M059J (cell line): ENCODE measurements around the gene NDUFA11. TPM values are rescaled to one million over a fixed set of nuclear protein-coding genes. Genes with fewer than 3 reads are reported as not detected.
"Not testable (repeated sequence)": the region's sequence is repeated elsewhere in the genome, so short reads cannot be mapped to it uniquely, and the experiment has no call there.

Source experiments
- DNase-seq: peaks from one replicate; pipeline ENCODE4 v3.0.0-alpha.2; 2012; ENCODE audit warnings: low read depth
- total RNA-seq: library from RNA; depleted of rRNA; stranded (reverse); fragments of >200 nt; shearing (Covaris generic); gene quantifications from 2 replicates; pipeline ENCODE4 v1.2.3, GENCODE V29; 2014

NDUFA11 gene
- total RNA-seq, 1 experiment from 2014 or later: 328 TPM

DNA sequence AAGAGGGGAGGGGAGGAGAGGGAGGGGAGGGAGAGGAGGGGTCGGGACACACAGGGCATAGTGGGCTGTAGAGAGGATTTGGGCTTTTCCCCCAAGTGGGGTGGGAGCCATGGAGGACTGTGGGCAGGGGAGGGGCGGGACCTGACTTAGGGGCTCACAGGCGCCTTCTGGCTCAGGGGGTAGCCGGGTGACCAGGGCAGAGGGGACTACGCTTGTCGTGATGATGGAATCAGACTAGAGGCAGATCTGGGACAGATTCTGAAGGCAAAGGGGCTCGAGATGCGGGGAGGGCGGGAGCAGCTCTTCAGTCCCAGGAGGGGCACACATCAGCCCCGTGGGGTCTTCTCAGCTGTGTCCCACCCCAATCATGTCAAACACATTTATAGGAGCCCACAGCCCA lies 13.5 kb downstream of the NDUFA11 start:
- no peak for DNase-seq

GRCh38 chr19:5889288-5889971 lies 14.2 kb downstream of the NDUFA11 start:
- DNase-seq: no peak

DNA sequence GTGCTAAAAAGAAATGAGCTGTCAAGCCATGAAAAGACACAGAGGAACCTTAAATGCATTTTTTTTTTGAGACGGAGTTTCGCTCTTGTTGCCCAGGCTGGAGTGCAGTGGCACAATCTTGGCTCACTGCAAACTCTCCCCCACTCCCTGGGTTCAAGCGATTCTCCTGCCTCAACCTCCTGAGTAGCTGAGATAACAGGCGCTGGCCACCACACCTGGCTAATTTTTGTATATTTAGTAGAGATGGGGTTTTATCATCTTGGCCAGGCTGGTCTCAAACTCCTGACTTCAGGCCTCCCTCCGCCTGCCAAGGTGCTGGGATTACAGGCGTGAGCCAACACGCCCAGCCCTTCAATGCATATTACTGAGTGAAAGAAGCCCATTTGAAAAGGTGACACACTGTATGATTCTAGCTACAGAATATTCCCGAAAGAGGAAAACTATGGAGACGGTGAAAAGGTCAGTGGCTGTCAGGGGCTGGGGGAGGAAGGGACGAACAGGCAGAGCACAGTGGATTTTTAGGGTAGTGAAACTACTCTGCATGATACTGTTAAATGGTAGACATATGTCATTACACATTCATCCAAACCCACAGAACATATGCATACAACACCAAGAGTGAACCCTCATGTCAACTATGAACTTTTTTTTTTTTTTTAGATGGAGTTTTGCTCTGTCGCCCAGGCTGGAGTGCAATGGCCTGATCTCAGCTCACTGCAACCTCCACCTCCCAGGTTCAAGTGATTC lies 19.4 kb downstream of the NDUFA11 start:
- not testable (repeated sequence) for DNase-seq

GRCh38 chr19:5883157-5883873 lies 20.3 kb downstream of the NDUFA11 start:
- peak; percentile 53 for DNase-seq

DNA sequence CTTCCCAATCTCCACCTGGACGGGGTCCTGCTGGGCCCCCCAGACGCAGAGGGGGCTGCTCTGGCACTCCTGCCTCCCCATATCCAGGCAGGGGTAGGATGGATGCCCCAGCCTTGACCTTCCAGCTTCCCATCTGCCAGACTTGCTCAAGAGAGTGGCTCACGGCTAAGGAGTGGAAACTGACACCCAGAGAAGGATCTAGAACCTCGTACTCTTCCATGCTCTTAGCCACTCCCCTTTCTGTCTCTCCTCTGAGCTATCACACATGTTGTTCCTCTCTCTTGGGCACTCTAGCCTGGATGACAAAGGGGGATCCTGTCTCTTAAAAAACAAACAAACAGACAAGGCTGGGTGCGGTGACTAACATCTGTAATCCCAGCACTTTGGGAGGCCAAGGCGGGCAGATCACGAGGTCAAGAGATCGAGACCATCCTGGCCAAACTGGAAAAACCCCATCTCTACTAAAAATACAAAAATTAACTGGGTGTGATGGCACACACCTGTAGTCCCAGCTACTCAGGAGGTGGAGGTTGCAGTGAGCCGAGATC lies 21.1 kb downstream of the NDUFA11 start:
- DNase-seq: no peak

DNA sequence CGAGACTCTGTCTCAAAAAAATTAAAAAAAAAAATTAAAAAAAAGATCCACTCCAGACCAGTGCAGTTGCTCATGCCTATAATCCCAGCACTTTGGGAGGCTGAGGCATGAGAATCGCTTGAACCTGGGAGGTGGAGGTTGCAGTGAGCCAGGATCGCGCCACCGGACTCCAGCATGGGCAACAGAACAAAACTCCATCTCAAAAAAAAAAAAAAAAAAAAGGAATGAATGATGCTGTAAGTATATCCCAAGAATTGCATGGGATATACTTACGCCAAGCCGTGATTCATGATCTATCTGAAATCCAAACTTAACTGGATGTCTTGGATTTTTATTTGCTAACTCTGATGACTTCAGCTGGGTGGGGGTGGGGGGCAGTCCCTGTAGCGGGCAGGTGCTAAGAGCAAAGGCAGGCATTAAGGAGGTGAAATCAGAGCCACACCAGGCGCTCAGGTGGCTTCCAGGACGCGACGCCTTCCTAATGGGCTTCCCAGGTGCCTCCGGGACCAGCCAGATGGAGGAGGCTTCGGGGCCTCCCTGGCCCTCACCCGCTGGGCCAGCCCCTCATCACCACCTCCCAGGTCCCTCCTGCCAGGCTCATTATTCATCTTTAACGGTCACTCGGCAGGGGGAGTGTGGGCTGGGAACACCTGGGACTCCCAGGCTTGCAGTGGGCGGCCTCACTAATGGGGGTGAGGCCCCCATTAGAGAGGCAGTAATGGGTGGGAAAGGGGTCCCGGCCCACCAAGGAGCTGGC lies 21.9 kb downstream of the NDUFA11 start:
- no peak for DNase-seq

- DNase-seq: peak; percentile 58
These were observed 22.9 kb downstream of the NDUFA11 start for GRCh38 chr19:5880604-5881078.

- no peak for DNase-seq
These were observed 23.4 kb downstream of the NDUFA11 start for GRCh38 chr19:5880196-5880595.

GRCh38 chr19:5877882-5878281 lies 25.7 kb downstream of the NDUFA11 start:
- no peak for DNase-seq

GRCh38 chr19:5877427-5877826 lies 26.2 kb downstream of the NDUFA11 start:
- DNase-seq: no peak

DNA sequence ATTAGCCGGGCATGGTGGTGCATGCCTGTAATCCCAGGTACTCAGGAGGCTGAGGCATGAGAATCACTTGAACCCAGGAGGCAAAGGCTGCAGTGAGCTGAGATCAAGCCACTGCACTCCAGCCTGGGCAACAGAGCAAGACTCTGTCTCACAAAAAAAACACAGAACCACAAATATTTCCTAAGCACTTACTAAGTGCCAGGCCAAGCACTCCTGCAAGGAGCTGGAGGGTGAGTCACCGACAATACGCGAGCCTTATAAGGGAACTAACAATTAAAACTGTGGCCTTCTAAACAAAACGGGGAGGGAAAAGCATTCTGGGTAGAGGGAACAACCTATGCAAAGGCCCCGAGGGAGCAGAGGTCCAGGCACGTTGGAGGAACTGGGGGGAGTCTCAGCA lies 29.1 kb downstream of the NDUFA11 start:
- DNase-seq: peak; percentile 80

DNA sequence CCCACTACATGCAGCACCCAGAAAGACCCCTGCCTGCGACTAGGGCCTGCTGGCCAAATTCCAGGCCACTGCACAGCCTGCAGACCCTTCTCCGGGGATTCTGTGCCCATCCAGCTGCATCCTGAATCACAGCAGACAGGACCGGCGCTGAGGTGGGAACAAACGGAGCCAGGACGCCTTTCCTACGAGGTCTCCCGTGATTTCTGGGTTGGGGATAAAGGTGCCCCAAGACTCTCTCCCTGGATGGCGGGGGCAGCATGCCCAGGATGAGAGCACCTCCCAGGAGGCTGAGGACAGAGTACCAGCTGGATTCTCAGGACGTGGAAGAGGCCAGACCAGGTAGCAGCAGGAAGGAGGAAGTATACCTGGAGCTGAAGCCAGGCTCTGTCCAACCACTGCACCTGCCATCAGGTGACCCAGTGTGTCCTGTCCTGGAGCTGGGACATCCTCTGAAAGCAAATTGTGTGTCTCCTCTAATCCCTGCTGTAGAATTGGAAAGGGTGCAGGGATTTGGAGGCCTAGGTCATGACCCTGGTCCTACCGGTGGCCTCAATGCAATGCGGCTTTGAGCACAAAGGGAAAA lies 29.9 kb downstream of the NDUFA11 start:
- no peak for DNase-seq

- no peak for DNase-seq
These were observed 32.6 kb downstream of the NDUFA11 start for GRCh38 chr19:5870986-5871394.

DNA sequence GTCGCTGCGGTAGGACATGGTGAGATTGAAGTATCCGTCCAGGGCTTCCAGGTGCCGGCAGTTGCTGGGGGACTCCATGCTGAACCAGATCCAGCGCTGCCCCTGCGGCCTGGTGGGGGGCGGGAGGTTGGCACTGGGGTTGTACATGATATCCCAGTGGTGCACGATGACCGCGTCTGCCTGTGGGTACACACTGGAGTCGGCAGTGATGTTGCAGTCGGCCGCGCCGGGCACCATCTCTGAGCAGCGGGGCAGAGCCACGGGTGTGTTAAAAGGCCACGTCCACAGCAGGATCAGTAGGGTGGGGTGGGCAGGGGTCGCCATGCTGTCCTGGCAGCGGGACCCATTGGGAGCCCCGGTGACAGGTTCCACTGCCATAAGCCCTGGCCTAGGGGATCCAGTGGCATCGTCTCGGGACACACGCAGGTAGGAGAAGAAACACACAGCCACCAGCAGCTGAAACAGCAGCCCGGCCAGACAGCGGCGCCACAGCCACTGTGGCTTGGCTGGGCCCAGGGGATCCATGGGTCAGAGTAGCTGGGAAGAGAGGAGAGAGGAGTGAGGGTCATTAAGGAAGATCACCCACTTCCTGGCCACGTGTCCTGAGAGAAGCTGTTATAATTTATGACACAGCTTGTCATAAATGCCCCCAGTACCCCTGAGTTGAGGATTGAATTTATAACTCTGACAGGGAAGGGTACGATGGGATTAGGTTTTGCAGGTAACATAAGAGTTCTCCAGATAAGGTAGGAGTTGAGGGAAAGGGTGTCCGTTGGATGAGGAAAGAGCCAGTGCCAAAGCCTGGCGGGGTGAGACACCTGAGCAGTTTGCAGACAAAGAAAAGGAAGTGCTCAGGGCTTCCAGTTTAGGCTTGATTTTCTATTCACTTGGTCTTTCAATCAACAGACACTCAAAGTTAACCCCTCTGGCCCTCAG lies 36.1 kb downstream of the NDUFA11 start:
- DNase-seq: no peak

GRCh38 chr19:5865772-5866171 lies 37.8 kb downstream of the NDUFA11 start:
- DNase-seq: no peak

DNA sequence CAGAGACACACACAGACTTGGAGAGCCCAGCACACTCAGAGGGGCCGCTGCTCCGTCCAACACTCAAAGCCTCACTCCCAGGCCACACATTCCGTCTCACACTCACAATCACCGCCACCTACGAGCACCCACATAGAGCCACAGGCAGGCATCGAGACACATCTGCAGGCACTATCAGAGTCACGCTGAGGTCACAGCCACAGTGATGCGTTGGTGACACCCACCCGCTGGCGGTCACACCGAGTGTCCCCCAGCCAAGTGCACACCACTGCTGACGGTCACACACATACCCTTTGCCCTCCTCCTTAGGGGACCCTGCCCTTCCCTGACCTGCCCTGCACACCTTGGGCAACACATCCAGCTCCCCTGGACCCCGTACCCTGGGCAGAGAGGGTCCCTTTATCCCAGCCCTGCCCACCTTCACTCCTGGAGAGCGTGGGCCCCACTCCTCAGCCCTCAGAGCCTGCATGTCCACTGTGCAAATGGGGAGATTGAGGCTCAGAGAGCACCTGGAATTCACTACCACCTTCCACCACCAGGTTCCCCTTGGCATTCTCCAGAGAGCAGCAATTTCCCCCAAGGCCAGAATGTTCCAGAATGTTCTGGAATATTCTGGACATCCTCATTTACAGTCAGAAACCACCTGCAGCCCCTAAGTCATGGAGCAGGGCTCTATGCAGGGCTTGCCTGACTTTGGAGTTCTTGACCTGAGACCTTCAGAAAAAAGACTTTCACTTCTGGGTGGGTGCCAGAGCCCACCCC lies 38.7 kb downstream of the NDUFA11 start:
- DNase-seq: no peak

DNA sequence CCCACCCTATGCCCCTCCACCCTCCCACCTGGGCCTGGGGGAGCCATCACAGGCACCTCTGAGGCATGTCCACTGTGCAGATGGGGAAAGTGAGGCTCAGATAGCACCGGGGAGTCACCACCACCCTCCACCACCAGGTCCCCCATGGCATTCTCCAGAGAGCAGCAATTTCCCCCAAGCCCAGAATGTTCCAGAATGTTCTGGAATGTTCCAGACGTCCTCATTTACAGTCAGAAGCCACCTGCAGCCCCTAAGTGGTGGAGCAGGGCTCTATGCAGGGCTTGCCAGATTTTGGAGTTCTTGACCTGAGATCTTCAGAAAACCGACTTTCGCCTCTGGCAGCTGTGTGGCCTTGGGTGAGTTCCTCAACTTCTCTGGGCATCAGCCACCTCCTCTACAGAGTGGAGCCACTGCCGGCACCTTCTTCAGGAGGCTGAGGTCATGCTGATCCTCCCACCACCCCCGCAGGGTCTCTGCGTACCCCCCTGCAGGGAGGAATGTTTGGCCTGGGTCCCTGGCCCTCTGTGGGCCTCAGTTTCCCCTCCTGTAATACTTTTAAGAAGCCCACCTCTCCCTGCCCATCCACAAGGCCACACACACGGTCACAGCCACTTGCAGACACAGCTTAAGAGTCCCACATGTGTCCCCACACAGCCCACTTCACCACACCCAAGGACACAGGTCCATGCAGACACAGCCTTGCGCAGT lies 39.4 kb downstream of the NDUFA11 start:
- DNase-seq: no peak

DNA sequence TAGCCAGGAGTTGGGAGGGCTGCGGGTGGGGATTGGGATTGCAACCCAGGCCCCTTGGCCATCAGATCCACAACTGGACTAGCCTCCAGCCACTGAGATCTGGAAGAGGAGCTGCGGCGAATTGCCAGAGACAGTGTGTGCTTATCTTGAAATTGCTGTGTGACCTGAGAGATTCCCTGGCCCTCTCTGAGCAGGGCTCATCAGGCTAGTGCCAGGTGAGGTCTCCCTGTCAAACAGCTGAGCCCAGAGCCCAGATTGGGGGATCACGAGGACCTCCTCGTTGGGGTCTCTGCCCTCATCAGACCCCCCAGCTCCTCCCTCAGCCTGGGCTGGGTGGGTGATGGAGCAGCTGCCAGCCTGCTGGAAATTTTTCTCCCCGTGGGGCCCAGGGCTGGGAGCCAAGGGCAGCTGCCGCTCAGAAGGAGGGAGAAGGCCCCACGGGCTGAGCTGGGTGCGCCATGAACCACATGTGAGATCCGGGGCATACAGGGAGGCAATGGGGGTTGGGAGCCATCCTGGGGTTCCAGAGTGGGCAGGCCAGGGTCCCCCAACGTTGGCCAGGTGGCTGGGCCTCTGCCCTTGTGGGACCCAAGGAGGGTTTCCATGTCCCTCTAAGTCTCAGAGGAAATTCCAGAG lies 40.4 kb downstream of the NDUFA11 start:
- no peak for DNase-seq
